ENCODE data around the gene CPVL. TPM values are rescaled to one million over a fixed set of nuclear protein-coding genes. Genes with fewer than 3 reads are reported as not detected.

CPVL gene
- total RNA-seq, 1 donor from 2014 or later: 5.0 TPM

GRCh38 chr7:28984217-28984616, 162.1 kb downstream of the CPVL start:
- DNase-seq (ENCODE audit: low spot score) (no peak), ATAC-seq (no peak)

- DNase-seq (ENCODE audit: low spot score): no peak
Observed at GRCh38 chr7:28983396-28984190, 162.7 kb downstream of the CPVL start.

GRCh38 chr7:28981161-28981465, 165.2 kb downstream of the CPVL start:
- DNase-seq (ENCODE audit: low spot score) (no peak), ATAC-seq (no peak)

More at GRCh38 chr7:28983396-28984190, 162.7 kb downstream of the CPVL start:
- no peak for ATAC-seq

GRCh38 chr7:28980451-28981160, 165.7 kb downstream of the CPVL start:
- no peak for ATAC-seq
- no peak for DNase-seq (ENCODE audit: low spot score)

- DNase-seq (ENCODE audit: low spot score) (no peak), ATAC-seq (no peak)
Observed at GRCh38 chr7:28979776-28980175, 166.6 kb downstream of the CPVL start.

- DNase-seq (ENCODE audit: low spot score) (no peak), ATAC-seq (no peak)
Observed at GRCh38 chr7:28977881-28978280, 168.5 kb downstream of the CPVL start.

GRCh38 chr7:28976022-28976421, 170.3 kb downstream of the CPVL start:
- ATAC-seq (no peak), DNase-seq (ENCODE audit: low spot score) (no peak)

GRCh38 chr7:28973591-28973990, 172.7 kb downstream of the CPVL start:
- DNase-seq (ENCODE audit: low spot score) (no peak), ATAC-seq (no peak)

- ATAC-seq (no peak), DNase-seq (ENCODE audit: low spot score) (no peak)
Observed at GRCh38 chr7:28964056-28964455, 182.3 kb downstream of the CPVL start.

GRCh38 chr7:28961972-28962371, 184.4 kb downstream of the CPVL start:
- no peak for ATAC-seq
- DNase-seq (ENCODE audit: low spot score): no peak

GRCh38 chr7:28960071-28960840, 186.1 kb downstream of the CPVL start:
- DNase-seq (ENCODE audit: low spot score) (no peak), ATAC-seq (no peak)

- DNase-seq (ENCODE audit: low spot score) (no peak), ATAC-seq (no peak)
Observed at GRCh38 chr7:28958980-28959347, 187.4 kb downstream of the CPVL start.

GRCh38 chr7:28958235-28958979, 187.9 kb downstream of the CPVL start, which contains the start of gene TRIL:
Gene TRIL (minus strand): TSS chr7:28958330. CDS start chr7:28958046, 284 bp downstream.
- peak; percentile 51 for DNase-seq (ENCODE audit: low spot score)
- ATAC-seq: no peak

- ATAC-seq: no peak
- no peak for DNase-seq (ENCODE audit: low spot score)
Observed at GRCh38 chr7:28957751-28958234, 188.5 kb downstream of the CPVL start.

GRCh38 chr7:28957064-28957750, 189.1 kb downstream of the CPVL start:
- peak; percentile 57 for ATAC-seq
- no peak for DNase-seq (ENCODE audit: low spot score)

GRCh38 chr7:28956608-28957063, 189.7 kb downstream of the CPVL start:
- DNase-seq (ENCODE audit: low spot score) (peak; percentile 68), ATAC-seq (peak; percentile 68)

GRCh38 chr7:28955718-28956607, 190.4 kb downstream of the CPVL start:
- ATAC-seq: peak; percentile 83

GRCh38 chr7:28955356-28955717, 191.0 kb downstream of the CPVL start:
- DNase-seq (ENCODE audit: low spot score) (no peak), ATAC-seq (no peak)

More at GRCh38 chr7:28955718-28956607, 190.4 kb downstream of the CPVL start:
- peak; percentile 87 for DNase-seq (ENCODE audit: low spot score)

- ATAC-seq: no peak
Observed at GRCh38 chr7:28954946-28955345, 191.4 kb downstream of the CPVL start.

More at GRCh38 chr7:28954946-28955345, 191.4 kb downstream of the CPVL start:
- no peak for DNase-seq (ENCODE audit: low spot score)
